ENCODE data around the gene KIFC3.
"Not testable (repeated sequence)": the region's sequence is repeated elsewhere in the genome, so short reads cannot be mapped to it uniquely, and the experiment has no call there.

The KIFC3 gene

GRCh38 chr16:57813466-57813865 lies 11.2 kb upstream of the KIFC3 start:
- H3K27ac ChIP-seq, result no peak overlapping the region
- no peak for TF ChIP-seq CTCF (IDR thresholded peaks at IDR 0.05; ENCODE audit: low read depth, low read length, missing control alignments)
- no peaks in the 10 kb centered on the region for H3K36me3 ChIP-seq (replicated peaks)
- DNase-seq, result no peak
- no peak overlapping the region for H3K4me3 ChIP-seq (ENCODE audit: low read depth, low read length)
- in situ Hi-C loops (cut with HindIII; ENCODE audit: low pct_ligation_motif_present, low sequenced_read_pairs), result no loop called here
- H3K27me3 ChIP-seq (replicated peaks), result no peaks in the 10 kb centered on the region

GRCh38 chr16:57811340-57811739 lies 9.0 kb upstream of the KIFC3 start:
- DNase-seq; in situ Hi-C loops (cut with HindIII; ENCODE audit: low pct_ligation_motif_present, low sequenced_read_pairs); H3K36me3 ChIP-seq (replicated peaks); H3K4me3 ChIP-seq (ENCODE audit: low read depth, low read length); H3K27ac ChIP-seq; H3K27me3 ChIP-seq (replicated peaks): not testable (repeated sequence)

GRCh38 chr16:57810197-57811031 lies 8.1 kb upstream of the KIFC3 start:
- Histone ChIP-seq H3K4me3 (ENCODE audit: low read depth, low read length) (no peak overlapping the region), H3K27me3 (replicated peaks) (no peaks in the 10 kb centered on the region), H3K27ac (no peak overlapping the region), H3K36me3 (replicated peaks) (no peaks in the 10 kb centered on the region)
- in situ Hi-C loops (cut with HindIII; ENCODE audit: low pct_ligation_motif_present, low sequenced_read_pairs), result no loop called here
- DNase-seq, result peak; percentile 79
- TF ChIP-seq CTCF (IDR thresholded peaks at IDR 0.05; ENCODE audit: low read depth, low read length, missing control alignments), result no peak

- no peak for TF ChIP-seq CTCF (IDR thresholded peaks at IDR 0.05; ENCODE audit: low read depth, low read length, missing control alignments)
- no peak overlapping the region for H3K27ac ChIP-seq
- DNase-seq, result no peak
- H3K27me3 ChIP-seq (replicated peaks), result no peaks in the 10 kb centered on the region
- H3K36me3 ChIP-seq (replicated peaks), result no peaks in the 10 kb centered on the region
- in situ Hi-C loops (cut with HindIII; ENCODE audit: low pct_ligation_motif_present, low sequenced_read_pairs), result no loop called here
- no peak overlapping the region for H3K4me3 ChIP-seq (ENCODE audit: low read depth, low read length)
Measured at GRCh38 chr16:57809276-57810196, 7.2 kb upstream of the KIFC3 start.

GRCh38 chr16:57808589-57809228 lies 6.4 kb upstream of the KIFC3 start:
- Histone ChIP-seq H3K36me3 (replicated peaks) (no peaks in the 10 kb centered on the region), H3K27me3 (replicated peaks) (no peaks in the 10 kb centered on the region), H3K4me3 (ENCODE audit: low read depth, low read length) (no peak overlapping the region), H3K27ac (no peak overlapping the region)
- TF ChIP-seq CTCF (IDR thresholded peaks at IDR 0.05; ENCODE audit: low read depth, low read length, missing control alignments), result no peak
- in situ Hi-C loops (cut with HindIII; ENCODE audit: low pct_ligation_motif_present, low sequenced_read_pairs), result no loop called here
- DNase-seq, result no peak

Data from brain microvascular endothelial cell (primary cell).